Suppressor macrophage treated with lipopolysaccharide for 1 hour (primary cell): Measurements from ENCODE around the gene ZCCHC7.

Experiments used
- DNase-seq, 3 donors: peaks; one replicate each; pipeline ENCODE4 v3.0.0-alpha.2; 2020 to 2022

The ZCCHC7 gene

GRCh38 chr9:37210737-37211523, 90.6 kb downstream of the ZCCHC7 start:
- DNase-seq, result no peak

DNA sequence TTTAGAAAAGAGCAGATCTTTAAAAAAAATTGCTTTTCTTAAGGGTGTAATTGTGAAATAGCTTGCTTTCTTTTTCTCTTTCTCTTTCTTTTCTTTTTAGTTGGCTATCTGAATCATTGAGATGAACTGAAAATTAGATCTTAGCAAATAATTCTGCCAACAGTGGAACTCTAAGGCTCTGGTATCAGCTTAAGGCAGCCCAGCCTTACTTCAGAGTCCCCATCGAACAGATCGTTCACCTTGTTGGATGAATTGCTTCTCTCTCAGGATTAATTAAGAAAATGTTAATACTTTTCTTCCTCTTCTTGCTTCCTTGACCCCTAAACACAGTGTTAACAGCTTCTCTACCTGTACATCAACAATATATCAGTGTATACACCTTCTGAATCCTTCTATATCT, 92.1 kb downstream of the ZCCHC7 start:
- peak in 1 of 3 donors; percentile 34 for DNase-seq

DNA sequence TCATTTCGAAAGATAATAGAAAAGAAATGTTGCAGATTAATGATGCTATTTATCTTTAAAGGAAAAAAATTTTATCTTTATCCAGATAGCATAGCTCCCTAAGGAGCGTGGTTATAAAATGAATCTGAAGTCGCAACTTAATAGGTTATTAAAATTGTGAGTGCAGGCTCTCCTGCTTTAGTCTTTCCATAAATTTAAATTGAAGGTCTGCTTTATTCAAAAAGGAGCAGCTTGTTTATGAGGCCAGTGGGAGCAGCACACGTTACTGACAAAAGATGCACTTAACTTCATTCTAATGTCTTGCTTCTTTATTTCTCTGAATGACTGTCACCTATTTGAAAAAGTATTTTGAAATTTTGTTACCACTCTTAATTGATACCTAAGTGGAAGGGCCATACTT, 95.0 kb downstream of the ZCCHC7 start:
- no peak for DNase-seq

DNA sequence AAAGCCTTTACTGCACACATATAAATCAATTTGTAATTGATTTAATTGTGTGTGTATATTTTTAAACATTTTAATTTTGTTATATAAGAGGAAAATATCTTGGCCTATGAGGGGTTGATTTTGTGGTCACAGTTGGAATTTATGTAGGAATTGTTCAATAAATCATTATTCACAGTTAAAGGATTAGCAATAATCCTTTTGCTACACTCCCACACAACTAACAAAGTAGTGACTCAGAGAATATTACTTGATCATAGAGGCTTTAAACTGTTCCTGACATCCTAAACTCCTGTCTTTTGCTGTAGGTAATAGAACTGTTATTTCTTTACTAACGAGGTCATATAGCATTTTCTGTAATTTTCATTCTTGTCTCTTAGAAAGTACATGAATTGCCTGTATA, 95.5 kb downstream of the ZCCHC7 start:
- peak in 2 of 3 donors; percentile 35 to 47 for DNase-seq

GRCh38 chr9:37217161-37217560, 96.8 kb downstream of the ZCCHC7 start:
- peak in 2 of 3 donors; percentile 70 to 74 for DNase-seq

DNA sequence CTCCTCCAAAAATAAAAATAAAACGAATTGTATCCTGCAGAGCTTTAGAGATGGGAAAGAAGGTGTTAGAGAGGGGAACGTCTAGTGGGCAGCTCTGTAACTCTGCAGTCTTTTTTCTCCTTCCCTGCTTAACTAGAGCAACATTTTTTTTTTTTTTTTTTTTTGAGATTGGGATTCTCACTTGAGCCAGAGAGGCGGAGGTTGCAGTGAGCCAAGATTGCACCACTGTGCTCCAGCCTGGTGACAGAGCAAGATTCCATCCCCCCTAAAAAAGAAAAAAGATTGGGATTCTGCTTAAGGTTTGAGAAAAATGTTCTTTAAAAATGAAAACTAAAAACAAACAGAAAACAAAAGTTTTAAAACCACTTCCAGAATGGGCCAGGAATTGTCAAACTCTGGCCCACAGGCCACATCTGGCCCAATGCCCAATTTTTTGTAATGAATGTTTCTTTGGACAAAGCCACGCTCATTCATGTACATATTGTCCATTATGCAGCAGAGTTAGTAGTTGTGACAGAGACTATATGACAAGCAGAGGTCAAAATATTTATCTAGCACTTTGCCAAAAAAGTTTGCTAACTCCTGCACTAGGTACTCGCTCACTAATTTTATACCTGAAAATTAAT, 98.5 kb downstream of the ZCCHC7 start:
- DNase-seq, result no peak

- DNase-seq, result no peak
Observed at GRCh38 chr9:37220971-37221370, 100.6 kb downstream of the ZCCHC7 start.

- no peak for DNase-seq
Observed at GRCh38 chr9:37221489-37222106, 101.2 kb downstream of the ZCCHC7 start.

GRCh38 chr9:37229455-37229854, 109.1 kb downstream of the ZCCHC7 start:
- no peak for DNase-seq

- no peak for DNase-seq
Observed at GRCh38 chr9:37229882-37230482, 109.6 kb downstream of the ZCCHC7 start.

DNA sequence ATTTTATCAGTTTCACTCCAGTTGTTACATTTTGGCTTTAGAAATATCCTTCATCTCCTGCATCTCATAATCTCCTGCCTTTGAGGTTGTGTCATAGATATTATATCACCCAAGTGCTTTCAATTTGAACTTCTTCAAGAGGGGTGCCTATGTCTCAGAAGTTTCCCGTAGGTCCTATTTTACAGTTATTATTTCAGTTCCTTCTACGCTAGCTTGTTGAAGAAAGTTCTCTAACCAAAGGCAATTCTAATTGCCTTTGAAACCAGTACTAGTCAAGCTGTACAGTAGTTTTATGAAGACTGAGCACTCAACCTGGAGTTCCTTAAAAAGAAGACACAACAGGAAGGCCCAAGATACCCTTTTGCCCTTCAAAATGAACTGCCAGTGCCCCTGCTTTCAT, 116.4 kb downstream of the ZCCHC7 start:
- DNase-seq, result no peak

DNA sequence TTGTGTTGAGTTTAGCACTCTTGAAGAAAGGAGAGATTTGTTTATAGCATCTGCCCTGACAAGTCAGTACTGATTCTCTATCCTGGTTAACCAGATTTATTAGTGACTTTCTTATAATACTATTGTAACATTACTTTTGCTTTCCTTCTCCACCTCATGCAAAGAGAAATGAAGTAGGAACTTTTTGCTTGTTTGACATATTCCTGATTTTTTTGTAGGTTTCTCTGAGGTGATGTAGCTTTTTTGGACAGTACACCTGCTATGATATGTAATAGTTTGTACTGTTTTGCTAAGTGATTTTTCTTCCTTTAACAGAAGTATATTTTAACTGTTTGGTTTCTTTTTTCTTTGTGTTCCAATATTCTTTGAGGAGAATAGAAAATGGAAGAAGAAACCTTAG, 117.7 kb downstream of the ZCCHC7 start:
- DNase-seq, result no peak

- DNase-seq, result peak in 2 of 3 donors; percentile 3 to 22
Observed at GRCh38 chr9:37239224-37239859, 119.0 kb downstream of the ZCCHC7 start.

- no peak for DNase-seq
Observed at GRCh38 chr9:37239921-37240320, 119.5 kb downstream of the ZCCHC7 start.

DNA sequence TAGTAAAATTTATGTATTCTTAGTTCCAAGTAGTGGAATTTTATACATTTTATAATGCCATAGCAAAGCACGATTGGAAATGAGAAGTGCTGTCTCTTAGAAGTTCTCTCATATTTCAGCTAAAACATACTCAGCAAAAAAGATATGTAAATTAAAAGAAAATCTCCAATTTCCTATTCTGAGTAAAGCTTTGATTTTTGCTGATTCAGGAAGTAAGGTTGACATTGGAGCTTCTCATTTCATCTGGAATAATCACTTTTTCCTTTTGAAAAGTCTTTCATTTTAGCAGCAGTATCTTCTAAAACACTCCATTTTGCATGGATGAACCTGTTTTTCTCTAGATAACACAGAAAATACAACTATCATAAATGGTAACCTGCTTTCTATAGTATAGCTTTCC, 121.0 kb downstream of the ZCCHC7 start:
- DNase-seq, result peak in 2 of 3 donors; percentile 30 to 37

DNA sequence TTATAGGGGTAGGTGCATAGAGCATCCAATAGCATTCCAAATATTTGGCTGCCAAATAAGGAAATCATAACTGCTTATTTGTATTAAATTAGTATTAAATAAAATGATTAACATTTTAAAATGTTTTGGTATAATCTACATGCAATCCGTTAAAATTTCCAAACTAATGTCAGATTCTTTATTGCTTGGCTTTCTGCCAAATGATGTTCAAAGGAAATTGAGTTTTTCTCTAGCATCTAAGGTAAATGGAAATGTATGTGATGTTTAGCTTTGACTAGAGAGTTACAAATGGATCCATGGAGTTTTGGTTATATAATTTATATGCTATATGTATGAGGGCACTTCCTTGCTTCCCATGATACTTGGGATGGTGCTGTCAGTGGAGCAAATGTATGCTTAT, 121.7 kb downstream of the ZCCHC7 start:
- DNase-seq, result no peak

GRCh38 chr9:37243588-37244345, 123.4 kb downstream of the ZCCHC7 start:
- DNase-seq, result no peak

GRCh38 chr9:37246826-37247225, 126.5 kb downstream of the ZCCHC7 start:
- DNase-seq, result no peak

DNA sequence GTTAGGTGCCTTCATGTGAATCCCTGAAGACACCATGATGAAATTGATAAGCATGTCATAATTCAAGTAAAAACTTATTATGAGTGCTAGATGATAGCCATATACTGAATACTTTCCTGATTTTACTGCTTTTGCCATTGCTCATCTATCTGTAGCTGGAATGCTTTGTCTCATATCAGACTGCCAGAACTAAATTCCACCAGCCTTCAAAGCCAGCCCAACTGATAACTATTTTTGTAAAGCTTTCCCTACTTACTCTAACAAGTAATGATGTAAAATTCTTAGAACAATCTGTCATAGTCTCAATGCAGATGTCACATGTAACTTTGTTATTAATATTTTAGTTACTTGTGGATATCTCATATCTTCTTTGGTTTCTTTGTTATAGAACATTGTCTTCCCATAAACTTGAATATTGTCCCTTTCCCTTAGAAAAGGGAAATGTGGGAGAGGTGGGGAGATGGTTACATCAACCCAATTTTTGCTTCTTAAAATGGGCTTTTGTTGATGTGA, 128.3 kb downstream of the ZCCHC7 start:
- no peak for DNase-seq

GRCh38 chr9:37251452-37251851, 131.1 kb downstream of the ZCCHC7 start:
- no peak for DNase-seq

DNA sequence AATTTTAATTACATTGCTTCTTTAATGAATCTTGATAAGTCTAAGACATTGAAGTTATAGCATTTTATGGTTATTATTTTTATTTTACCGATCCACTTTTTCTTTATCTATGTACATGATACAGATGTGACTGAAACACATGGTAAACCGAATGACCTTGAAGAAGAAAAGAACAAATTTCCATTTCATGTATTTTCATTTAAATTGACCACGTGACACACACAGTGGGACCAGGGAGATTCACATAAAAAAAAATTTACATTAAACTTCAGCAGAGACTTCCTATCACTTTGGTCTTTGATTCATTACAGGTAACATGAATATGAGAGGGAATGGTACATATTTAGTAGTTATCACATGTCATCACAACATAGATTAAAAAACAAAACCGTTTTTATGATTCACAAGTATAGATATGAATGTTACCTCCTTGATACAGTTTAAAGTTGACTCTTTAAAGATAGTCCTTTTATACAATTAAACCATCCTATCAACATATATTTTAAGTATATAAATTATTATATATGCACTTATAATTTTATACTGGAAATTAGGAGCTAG, 133.1 kb downstream of the ZCCHC7 start:
- DNase-seq, result no peak

- no peak for DNase-seq
Observed at GRCh38 chr9:37255187-37255586, 134.8 kb downstream of the ZCCHC7 start.
